H9 (cell line): ENCODE data around the gene CD81. TPM values are rescaled to one million over a fixed set of nuclear protein-coding genes. Genes with fewer than 3 reads are reported as not detected.

Experiments
- DNase-seq: peaks from one replicate; pipeline ENCODE4 v3.0.0-alpha.2; 2017
- H2AFZ ChIP-seq: one replicate; pipeline ENCODE4 v1.6.1; 2013; ENCODE audit warnings: mild to moderate bottlenecking, low read length, control low read depth, moderate library complexity
- H2AK5ac ChIP-seq: 2 replicates; pipeline ENCODE4 v1.6.1; 2013; ENCODE audit warnings: low read length, control low read depth, mixed read lengths; ENCODE audit not compliant: insufficient read length
- H2BK120ac ChIP-seq: one replicate; pipeline ENCODE4 v1.6.1; 2013; ENCODE audit warnings: low read depth, mild to moderate bottlenecking, low read length, control low read depth, inconsistent platforms; ENCODE audit not compliant: poor library complexity, severe bottlenecking
- H2BK12ac ChIP-seq: 2 replicates; pipeline ENCODE4 v1.6.1; 2013; ENCODE audit warnings: low read length, control low read depth, mixed read lengths, low read depth; ENCODE audit not compliant: insufficient read length
- H2BK15ac ChIP-seq: 2 replicates; pipeline ENCODE4 v1.6.1; 2013; ENCODE audit warnings: low read depth, low read length, control low read depth
- H2BK20ac ChIP-seq: one replicate; pipeline ENCODE4 v1.6.1; 2013; ENCODE audit warnings: low read depth, mild to moderate bottlenecking, low read length, control low read depth, inconsistent platforms; ENCODE audit not compliant: poor library complexity, severe bottlenecking
- H2BK5ac ChIP-seq: 2 replicates; pipeline ENCODE4 v1.6.1; 2013; ENCODE audit warnings: low read length, control low read depth, mixed read lengths; ENCODE audit not compliant: insufficient read length
- H3K14ac ChIP-seq: 2 replicates; pipeline ENCODE4 v1.6.1; 2013; ENCODE audit warnings: low read length, control low read depth; ENCODE audit not compliant: insufficient read depth
- H3K18ac ChIP-seq: 2 replicates; pipeline ENCODE4 v1.6.1; 2013; ENCODE audit warnings: low read depth, mild to moderate bottlenecking, mixed read lengths, low read length, control low read depth; ENCODE audit not compliant: insufficient read length
- H3K23ac ChIP-seq: 2 replicates; pipeline ENCODE4 v1.6.1; 2013; ENCODE audit warnings: low read length, control low read depth, mixed read lengths, low read depth; ENCODE audit not compliant: insufficient read length
- H3K23me2 ChIP-seq: 2 replicates; pipeline ENCODE4 v1.6.1; 2013; ENCODE audit warnings: low read depth, mild to moderate bottlenecking, mixed read lengths, low read length, control low read depth; ENCODE audit not compliant: insufficient read length, poor library complexity, severe bottlenecking
- H3K27ac ChIP-seq: 2 replicates; pipeline ENCODE4 v1.5.1; 2013; ENCODE audit warnings: low read length, control low read depth, mixed read lengths, low read depth; ENCODE audit not compliant: insufficient read length
- H3K27me3 ChIP-seq: 2 replicates; pipeline ENCODE4 v1.6.1; 2013; ENCODE audit warnings: low read length, control low read depth, inconsistent platforms; ENCODE audit not compliant: insufficient read depth
- H3K4ac ChIP-seq: 2 replicates; pipeline ENCODE4 v1.6.1; 2013; ENCODE audit warnings: low read depth, mild to moderate bottlenecking, control low read depth, inconsistent platforms, low read length, moderate library complexity
- H3K4me1 ChIP-seq: 2 replicates; pipeline ENCODE4 v1.6.1; 2013; ENCODE audit warnings: low read length, control low read depth, inconsistent platforms; ENCODE audit not compliant: insufficient read depth
- H3K4me2 ChIP-seq: 2 replicates; pipeline ENCODE4 v1.6.1; 2013; ENCODE audit warnings: low read length, control low read depth, mixed read lengths; ENCODE audit not compliant: insufficient read length, insufficient read depth
- H3K56ac ChIP-seq: 2 replicates; pipeline ENCODE4 v1.6.1; 2013; ENCODE audit warnings: low read depth, mild to moderate bottlenecking, mixed read lengths, low read length, control low read depth; ENCODE audit not compliant: insufficient read length
- H3K79me1 ChIP-seq: 2 replicates; pipeline ENCODE4 v1.6.1; 2013; ENCODE audit warnings: low read depth, mild to moderate bottlenecking, moderate library complexity, low read length, control low read depth, inconsistent platforms; ENCODE audit not compliant: insufficient read depth, poor library complexity, severe bottlenecking
- H3K79me2 ChIP-seq: 2 replicates; pipeline ENCODE4 v1.6.1; 2013; ENCODE audit warnings: low read length, control low read depth, inconsistent platforms; ENCODE audit not compliant: insufficient read depth
- H3K9ac ChIP-seq: 2 replicates; pipeline ENCODE4 v1.6.1; 2013; ENCODE audit warnings: low read length, control low read depth, mixed read lengths; ENCODE audit not compliant: insufficient read length; ENCODE audit errors: extremely low read depth
- H3K9me3 ChIP-seq: one replicate; pipeline ENCODE4 v1.6.1; 2013; ENCODE audit warnings: low read depth, low read length, inconsistent platforms; ENCODE audit not compliant: control insufficient read depth
- H3T11ph ChIP-seq: one replicate; pipeline ENCODE4 v1.6.1; 2013; ENCODE audit warnings: mild to moderate bottlenecking, low read length, control low read depth, inconsistent platforms
- H4K20me1 ChIP-seq: one replicate; pipeline ENCODE4 v1.6.1; 2013; ENCODE audit not compliant: control insufficient read depth, insufficient read length, insufficient read depth
- H4K5ac ChIP-seq: 2 replicates; pipeline ENCODE4 v1.6.1; 2013; ENCODE audit warnings: low read depth, mild to moderate bottlenecking, mixed read lengths, low read length, control low read depth; ENCODE audit not compliant: insufficient read length
- H4K8ac ChIP-seq: replicated peaks from 2 replicates; pipeline ENCODE4 v1.6.1; 2013; ENCODE audit warnings: low read length, control low read depth, mixed read lengths, low read depth; ENCODE audit not compliant: insufficient read length
- H4K91ac ChIP-seq: 2 replicates; pipeline ENCODE4 v1.6.1; 2013; ENCODE audit warnings: low read depth, mild to moderate bottlenecking, moderate library complexity, mixed read lengths, low read length, control low read depth; ENCODE audit not compliant: insufficient read length
- H3K27ac Mint-ChIP-seq, 3 experiments: 2 replicates in 2 of 3; 3 replicates in 1 of 3; pipeline ENCODE4 v1.8.0; 2020 to 2021; ENCODE audit warnings: mixed read lengths in 3 of 3, mild to moderate bottlenecking in 1 of 3, moderate library complexity in 1 of 3
- H3K27me3 Mint-ChIP-seq: 2 replicates; pipeline ENCODE4 v1.8.0; 2021; ENCODE audit warnings: low read depth, mild to moderate bottlenecking, moderate library complexity, mixed read lengths
- H3K36me3 Mint-ChIP-seq, 3 experiments: 2 replicates in 2 of 3; 3 replicates in 1 of 3; pipeline ENCODE4 v1.8.0; 2020 to 2021; ENCODE audit warnings: low read depth in 3 of 3, mixed read lengths in 3 of 3; ENCODE audit not compliant: insufficient read depth in 1 of 3
- H3K4me1 Mint-ChIP-seq, 2 experiments: 2 replicates each; pipeline ENCODE4 v1.8.0; 2020; ENCODE audit warnings: mixed read lengths in 2 of 2
- H3K4me3 Mint-ChIP-seq, 2 experiments: 2 replicates in 1 of 2; 3 replicates in 1 of 2; pipeline ENCODE4 v1.8.0; 2020 to 2021; ENCODE audit warnings: mild to moderate bottlenecking in 2 of 2, mixed read lengths in 2 of 2, moderate library complexity in 1 of 2
- H3K9me3 Mint-ChIP-seq, 2 experiments: 2 replicates in 1 of 2; 3 replicates in 1 of 2; pipeline ENCODE4 v1.8.0; 2020; ENCODE audit warnings: mild to moderate bottlenecking in 2 of 2, mixed read lengths in 2 of 2, moderate library complexity in 1 of 2
- CTCF ChIP-seq: fragments of 200-600 bp; sonication (generic); conservative IDR thresholded peaks from 3 replicates; pipeline ENCODE4 v1.8.0; 2021; ENCODE audit warnings: antibody characterized with exemption, mild to moderate bottlenecking
- WGBS: extraction: QIAGEN DNeasy Blood & Tissue Kit; methylation state at CpG from one replicate; pipeline ENCODE4 v1.1.7; 2013; ENCODE audit warnings: missing lambda C conversion rate, low lambda C conversion rate, mixed read lengths; ENCODE audit not compliant: insufficient read length; ENCODE audit errors: extremely low coverage; 5-methylcytosine and 5-hydroxymethylcytosine counted together
- total RNA-seq: library from RNA; stranded (reverse); gene quantifications from 2 replicates; pipeline ENCODE4 v1.2.1, GENCODE V29; 2021

The CD81 gene
- total RNA-seq, 1 experiment from 2014 or later, result 246 TPM

GRCh38 chr11:2445746-2446551 lies 68.8 kb downstream of the CD81 start:
- Histone ChIP-seq H2AFZ (no peak overlapping the region), H3K27ac (no peak overlapping the region), H3K4me2 (peak overlapping the region; percentile 27), H3T11ph (no peak overlapping the region), H3K23ac (no peak overlapping the region), H2AK5ac (no peak overlapping the region), H3K56ac (no peak overlapping the region), H4K8ac (no peak overlapping the region), H3K27me3 (peaks cover 24% of the 10 kb centered on the region; the same call in 1 of the 2 replicates), H4K5ac (no peak overlapping the region), H3K79me1 (no peaks in the 10 kb centered on the region), H3K23me2 (peaks cover 7% of the 10 kb centered on the region), H4K20me1 (no peaks in the 10 kb centered on the region), H3K4ac (no peak overlapping the region), H3K14ac (no peak overlapping the region), H2BK120ac (no peak overlapping the region), H3K9me3 (no peaks in the 10 kb centered on the region), H2BK12ac (no peak overlapping the region), H3K4me1 (no peaks in the 10 kb centered on the region), H2BK15ac (no peak overlapping the region), H3K79me2 (no peaks in the 10 kb centered on the region), H3K9ac (no peak overlapping the region), H2BK20ac (no peak overlapping the region), H4K91ac (no peak overlapping the region), H3K18ac (no peak overlapping the region), H2BK5ac (no peak overlapping the region)
- DNase-seq, result no peak
- Mint-ChIP-seq H3K27ac (no peak overlapping the region), H3K4me1 (peaks cover 0 to 3% of the 10 kb centered on the region in 2 experiments; a peak in 2 of 4 replicates), H3K27me3 (peaks cover 88% of the 10 kb centered on the region), H3K36me3 (no peaks in the 10 kb centered on the region; a peak in 1 of 7 replicates), H3K9me3 (peaks cover 3 to 10% of the 10 kb centered on the region in 2 experiments; a peak in 3 of 5 replicates), H3K4me3 (peak overlapping the region; percentile 58 to 80)
- WGBS, result no CpG with 5 or more reads among the region's 23 CpGs
- no peak for TF ChIP-seq CTCF
